ENCODE data around the gene HOMER1. TPM values are rescaled to one million over a fixed set of nuclear protein-coding genes. Genes with fewer than 3 reads are reported as not detected.
A peak's percentile ranks its signal among the peaks of the same experiment; 100 is the strongest.
"Not testable (repeated sequence)": the region's sequence is repeated elsewhere in the genome, so short reads cannot be mapped to it uniquely, and the experiment has no call there.

HOMER1 gene
- total and polyA plus RNA-seq, 9 of the 15 experiments (the other 6 are each of a cell fraction or from before 2014, with no cell fraction given), result 6.3 to 39.9 (median 9.9) TPM

DNA sequence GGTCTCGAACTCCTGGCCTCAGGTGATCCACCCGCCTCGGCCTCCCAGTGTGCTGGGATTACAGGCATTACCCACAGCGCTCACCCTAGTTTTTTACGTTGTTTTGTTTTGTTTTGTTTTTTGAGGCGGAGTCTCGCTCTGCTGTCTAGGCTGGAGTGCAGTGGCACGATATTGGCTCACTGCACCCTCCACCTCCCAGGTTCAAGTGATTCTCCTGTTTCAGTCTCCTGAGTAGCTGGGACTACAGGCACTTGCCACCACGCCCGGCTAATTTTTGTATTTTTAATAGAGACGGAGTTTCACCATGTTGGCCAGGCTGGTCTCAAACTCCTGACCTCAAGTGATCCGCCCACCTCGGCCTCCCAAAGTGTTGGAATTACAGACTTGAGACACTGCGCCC lies 2.4 kb upstream of the HOMER1 start:
- H3K27me3 ChIP-seq (ENCODE audit: control insufficient read depth in 2 of 2, insufficient read depth in 2 of 2, low read length in 2 of 2); DNase-seq (ENCODE audit: extremely low read depth in 1 of 4, low spot score in 3 of 4); H3K4me2 ChIP-seq (ENCODE audit: insufficient read depth, low read length); CTCF ChIA-PET (ENCODE audit: low intra/inter-chr PET ratio); H3K4me3 ChIP-seq; H4K20me1 ChIP-seq (replicated peaks; ENCODE audit: control insufficient read depth, insufficient read depth, low read length); H3K36me3 ChIP-seq (ENCODE audit: control insufficient read depth, insufficient read depth, low read length); H3K9me1 ChIP-seq (ENCODE audit: control insufficient read depth, insufficient read depth, low read length); H2AFZ ChIP-seq (ENCODE audit: low read depth, low read length); H3K9ac ChIP-seq (ENCODE audit: insufficient read depth in 1 of 2, low read depth in 2 of 2, low read length in 2 of 2); in situ Hi-C loops (cut with MboI); intact Hi-C loops (cut with micrococcal nuclease); H3K9me3 ChIP-seq (replicated peaks; ENCODE audit: control insufficient read depth, insufficient read depth, low read depth, low read length); BruUV-seq (replicated peaks); FAIRE-seq; H3K27ac ChIP-seq (ENCODE audit: extremely low read depth, low read depth, low read length); ATAC-seq: not testable (repeated sequence)
- Histone ChIP-seq H3K4me1 (replicated peaks in 1 of 2; ENCODE audit: control insufficient read depth in 2 of 2, insufficient read depth in 2 of 2, low read length in 2 of 2) (peaks cover 0 to 13% of the 10 kb centered on the region in 2 experiments; a peak in 2 of 5 replicates), H3K79me2 (ENCODE audit: control insufficient read depth, insufficient read depth, low read length) (peaks cover 20% of the 10 kb centered on the region)
- POLR2A ChIA-PET, result interaction anchor here (0.6 kb wide), 1 partner anchor 382 kb away, joined by 3 read pairs; no protein-coding TSS in a partner anchor
- WGBS (ENCODE audit: insufficient coverage, low coverage, missing lambda C conversion rate), result 84% methylated on average over 10 of the region's 14 CpGs

DNA sequence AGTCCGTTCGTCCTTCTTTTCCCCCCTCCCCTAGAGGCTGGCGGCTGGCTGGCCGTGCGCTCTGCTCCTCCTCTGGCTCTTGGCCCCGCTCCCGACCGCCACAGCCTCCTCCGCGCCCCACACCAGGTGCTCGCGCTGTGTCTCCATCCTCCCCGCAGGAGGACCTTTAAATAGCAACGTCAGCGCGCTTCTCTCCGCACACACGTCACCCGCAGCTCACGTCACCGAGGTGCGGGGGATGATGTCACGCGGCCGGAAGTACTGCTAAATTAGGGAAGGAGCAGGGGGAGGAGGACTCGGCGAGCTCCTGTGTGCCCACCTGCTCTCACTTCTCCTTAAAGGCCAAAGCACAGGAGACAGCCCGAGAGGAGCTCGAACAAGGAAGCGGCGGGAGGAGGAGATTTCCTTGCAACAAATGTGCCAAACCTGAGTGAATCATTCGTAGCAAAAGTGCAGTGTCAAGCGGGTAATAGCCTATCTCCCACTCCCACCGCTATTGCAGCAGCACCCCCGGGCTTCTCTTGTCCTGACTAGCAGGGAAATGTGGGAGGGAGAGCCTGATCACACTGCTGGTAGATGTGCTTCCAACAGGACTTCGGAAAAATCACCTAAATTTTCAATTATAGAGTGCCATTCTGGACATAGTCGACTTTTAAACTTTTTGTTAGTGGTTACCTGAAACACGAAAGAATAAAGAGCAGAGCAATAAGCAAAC lies 614 bp upstream of the HOMER1 start:
- no peaks in the 10 kb centered on the region; the same call in 1 of the 2 replicates for H4K20me1 ChIP-seq (replicated peaks; ENCODE audit: control insufficient read depth, insufficient read depth, low read length)
- intact Hi-C loops (cut with micrococcal nuclease) (loop anchor here (2.0 to 5.0 kb wide), 3 partner anchors 58 to 277 kb away; partner anchors contain the start of genes JMY and TENT2), in situ Hi-C loops (cut with MboI) (no loop called here)
- no peaks in the 10 kb centered on the region for H3K9me3 ChIP-seq (replicated peaks; ENCODE audit: control insufficient read depth, insufficient read depth, low read depth, low read length)
- H3K9me1 ChIP-seq (ENCODE audit: control insufficient read depth, insufficient read depth, low read length), result no peaks in the 10 kb centered on the region
- peak overlapping the region; percentile 95 for H3K27ac ChIP-seq (ENCODE audit: extremely low read depth, low read depth, low read length)
- H3K4me1 ChIP-seq (replicated peaks in 1 of 2; ENCODE audit: control insufficient read depth in 2 of 2, insufficient read depth in 2 of 2, low read length in 2 of 2), result peaks cover 8 to 18% of the 10 kb centered on the region in 2 experiments; a peak in 3 of 5 replicates
- no peaks in the 10 kb centered on the region for H3K36me3 ChIP-seq (ENCODE audit: control insufficient read depth, insufficient read depth, low read length)
- peak overlapping the region; percentile 84 for H3K4me2 ChIP-seq (ENCODE audit: insufficient read depth, low read length)
- H3K79me2 ChIP-seq (ENCODE audit: control insufficient read depth, insufficient read depth, low read length), result peaks cover 38% of the 10 kb centered on the region
- ChIA-PET CTCF (ENCODE audit: low intra/inter-chr PET ratio) (no interaction called here), POLR2A (interaction anchor here (0.7 to 4.7 kb wide), 7 partner anchors 9 to 155 kb away, joined by 3 to 39 read pairs (median 4); no protein-coding TSS in a partner anchor)
- H3K9ac ChIP-seq (ENCODE audit: insufficient read depth in 1 of 2, low read depth in 2 of 2, low read length in 2 of 2), result peak overlapping the region; percentile 83 to 94
- 2% methylated on average over 33 of the region's 38 CpGs for WGBS (ENCODE audit: insufficient coverage, low coverage, missing lambda C conversion rate)
- ATAC-seq (peak; percentile 82), FAIRE-seq (peak; percentile 96), DNase-seq (ENCODE audit: extremely low read depth in 1 of 4, low spot score in 3 of 4) (peak; percentile 91 to 97 (median 92))
- H2AFZ ChIP-seq (ENCODE audit: low read depth, low read length), result peak overlapping the region; percentile 99
- H3K4me3 ChIP-seq, result peak overlapping the region; percentile 62
- TSS peak; percentile 94 for BruUV-seq (replicated peaks)
- H3K27me3 ChIP-seq (ENCODE audit: control insufficient read depth in 2 of 2, insufficient read depth in 2 of 2, low read length in 2 of 2), result no peaks in the 10 kb centered on the region
- TF ChIP-seq, protein P1, sequence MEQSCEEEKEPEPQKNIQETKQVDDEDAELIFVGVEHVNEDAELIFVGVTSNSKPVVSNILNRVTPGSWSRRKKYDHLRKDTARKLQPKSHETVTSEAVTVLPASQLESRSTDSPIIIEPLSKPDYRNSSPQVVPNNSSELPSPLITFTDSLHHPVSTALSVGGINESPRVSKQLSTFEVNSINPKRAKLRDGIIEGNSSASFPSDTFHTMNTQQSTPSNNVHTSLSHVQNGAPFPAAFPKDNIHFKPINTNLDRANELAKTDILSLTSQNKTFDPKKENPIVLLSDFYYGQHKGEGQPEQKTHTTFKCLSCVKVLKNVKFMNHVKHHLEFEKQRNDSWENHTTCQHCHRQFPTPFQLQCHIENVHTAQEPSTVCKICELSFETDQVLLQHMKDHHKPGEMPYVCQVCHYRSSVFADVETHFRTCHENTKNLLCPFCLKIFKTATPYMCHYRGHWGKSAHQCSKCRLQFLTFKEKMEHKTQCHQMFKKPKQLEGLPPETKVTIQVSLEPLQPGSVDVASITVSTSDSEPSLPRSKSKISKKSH (CRISPR knock-in tag; IDR thresholded peaks at IDR 0.05), result no peak
- TF ChIP-seq FOXM1 (IDR thresholded peaks at IDR 0.05; ENCODE audit: low read depth) (no peak), FOXM1 (CRISPR knock-in tag; IDR thresholded peaks at IDR 0.05; ENCODE audit: low read depth) (peak; percentile 25; the same call in 1 of the 2 replicates), HDAC8 (tag; IDR thresholded peaks at IDR 0.05) (no peak), ZNF436 (CRISPR knock-in tag; IDR thresholded peaks at IDR 0.05) (no peak), MAFG (tag; conservative IDR thresholded peaks at IDR 0.05) (peak; percentile 86), ZNF3 (CRISPR knock-in tag; IDR thresholded peaks at IDR 0.05) (no peak), OTX1 (CRISPR knock-in tag; IDR thresholded peaks at IDR 0.05) (peak; percentile 62; the same call in 1 of the 2 replicates), POLR3G (IDR thresholded peaks at IDR 0.05; ENCODE audit: extremely low read depth, insufficient read length, insufficient replicate concordance) (no peak)
- TF ChIP-seq, protein P2, sequence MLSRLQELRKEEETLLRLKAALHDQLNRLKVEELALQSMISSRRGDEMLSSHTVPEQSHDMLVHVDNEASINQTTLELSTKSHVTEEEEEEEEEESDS (CRISPR knock-in tag; IDR thresholded peaks at IDR 0.05), result no peak
- TF ChIP-seq, protein P3, sequence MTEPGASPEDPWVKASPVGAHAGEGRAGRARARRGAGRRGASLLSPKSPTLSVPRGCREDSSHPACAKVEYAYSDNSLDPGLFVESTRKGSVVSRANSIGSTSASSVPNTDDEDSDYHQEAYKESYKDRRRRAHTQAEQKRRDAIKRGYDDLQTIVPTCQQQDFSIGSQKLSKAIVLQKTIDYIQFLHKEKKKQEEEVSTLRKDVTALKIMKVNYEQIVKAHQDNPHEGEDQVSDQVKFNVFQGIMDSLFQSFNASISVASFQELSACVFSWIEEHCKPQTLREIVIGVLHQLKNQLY (CRISPR knock-in tag; conservative IDR thresholded peaks at IDR 0.05), result no peak
